Kidney epithelial cell (primary cell): ENCODE results near the gene USB1. TPM values are rescaled to one million over a fixed set of nuclear protein-coding genes. Genes with fewer than 3 reads are reported as not detected.

Experiments
- DNase-seq: peaks from one replicate; pipeline ENCODE4 v3.0.0-alpha.2; 2010; ENCODE audit warnings: low read depth
- H3K27me3 ChIP-seq: 2 replicates; pipeline ENCODE4 v1.6.0; 2011; ENCODE audit warnings: low read length; ENCODE audit not compliant: control insufficient read depth, insufficient read depth
- H3K36me3 ChIP-seq: 2 replicates; pipeline ENCODE4 v1.5.1; 2011; ENCODE audit warnings: low read length; ENCODE audit not compliant: control insufficient read depth, insufficient read depth
- H3K4me3 ChIP-seq: 2 replicates; pipeline ENCODE4 v1.5.1; 2011; ENCODE audit warnings: low read depth, mild to moderate bottlenecking, control low read depth, low read length
- total RNA-seq: library from RNA; depleted of rRNA; stranded (reverse); fragments of >200 nt; gene quantifications from 2 replicates; pipeline ENCODE4 v1.2.3, GENCODE V29; 2015
- TF ChIP-seq, protein P1 (sequence below): IDR thresholded peaks from 2 replicates; pipeline ENCODE4 v1.5.1; 2011; ENCODE audit warnings: mild to moderate bottlenecking, moderate library complexity, low read length, control low read depth, inconsistent platforms; ENCODE audit not compliant: insufficient read depth, poor library complexity, severe bottlenecking

USB1 gene
- total RNA-seq, 1 donor from 2014 or later: 50.2 TPM

DNA sequence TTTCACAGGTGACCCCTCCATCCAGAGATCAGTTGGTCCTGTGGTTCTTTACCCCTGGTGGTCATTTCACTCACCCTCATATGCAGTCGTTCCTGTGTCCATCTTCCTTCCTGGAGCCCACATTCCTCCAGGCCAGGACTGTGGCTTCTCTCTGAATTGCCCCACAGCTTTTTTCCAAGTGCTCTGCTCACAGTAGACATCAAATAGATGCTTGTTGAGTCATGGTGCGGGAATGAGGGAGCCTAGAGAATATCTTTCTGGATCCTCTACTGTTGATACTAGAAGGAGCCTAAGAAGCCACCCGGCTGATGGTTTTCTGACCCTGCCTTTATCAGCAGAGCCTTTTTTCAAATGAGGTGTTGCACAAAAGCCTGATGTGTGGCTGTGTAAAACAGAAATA, 10.4 kb downstream of the USB1 start:
- DNase-seq: no peak
- TF ChIP-seq, protein P1, sequence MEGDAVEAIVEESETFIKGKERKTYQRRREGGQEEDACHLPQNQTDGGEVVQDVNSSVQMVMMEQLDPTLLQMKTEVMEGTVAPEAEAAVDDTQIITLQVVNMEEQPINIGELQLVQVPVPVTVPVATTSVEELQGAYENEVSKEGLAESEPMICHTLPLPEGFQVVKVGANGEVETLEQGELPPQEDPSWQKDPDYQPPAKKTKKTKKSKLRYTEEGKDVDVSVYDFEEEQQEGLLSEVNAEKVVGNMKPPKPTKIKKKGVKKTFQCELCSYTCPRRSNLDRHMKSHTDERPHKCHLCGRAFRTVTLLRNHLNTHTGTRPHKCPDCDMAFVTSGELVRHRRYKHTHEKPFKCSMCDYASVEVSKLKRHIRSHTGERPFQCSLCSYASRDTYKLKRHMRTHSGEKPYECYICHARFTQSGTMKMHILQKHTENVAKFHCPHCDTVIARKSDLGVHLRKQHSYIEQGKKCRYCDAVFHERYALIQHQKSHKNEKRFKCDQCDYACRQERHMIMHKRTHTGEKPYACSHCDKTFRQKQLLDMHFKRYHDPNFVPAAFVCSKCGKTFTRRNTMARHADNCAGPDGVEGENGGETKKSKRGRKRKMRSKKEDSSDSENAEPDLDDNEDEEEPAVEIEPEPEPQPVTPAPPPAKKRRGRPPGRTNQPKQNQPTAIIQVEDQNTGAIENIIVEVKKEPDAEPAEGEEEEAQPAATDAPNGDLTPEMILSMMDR: no peak
- H3K4me3 ChIP-seq: no peak overlapping the region
- no peaks in the 10 kb centered on the region for H3K27me3 ChIP-seq
- H3K36me3 ChIP-seq: peaks cover 2% of the 10 kb centered on the region

DNA sequence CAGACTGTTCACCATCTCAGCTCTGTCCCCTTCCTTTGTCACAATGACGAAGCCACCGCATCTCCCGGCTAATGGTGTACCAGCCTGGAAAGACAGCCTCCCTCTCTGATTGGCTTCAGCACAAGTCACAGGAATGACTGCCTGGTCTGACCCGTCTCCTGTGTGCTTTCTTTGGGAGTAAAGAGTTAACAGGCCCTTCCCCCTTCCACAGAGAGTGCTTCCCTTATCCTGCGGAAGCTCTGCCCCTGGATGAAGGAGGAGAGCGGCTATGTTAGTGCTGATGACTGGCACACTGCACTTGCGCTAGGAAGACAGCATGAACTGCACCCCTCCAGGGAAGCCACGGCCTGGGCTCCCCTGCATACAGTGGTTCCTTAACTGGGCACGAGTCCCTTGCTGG, 11.3 kb downstream of the USB1 start:
- no peak for DNase-seq
- H3K36me3 ChIP-seq: peaks cover 2% of the 10 kb centered on the region

DNA sequence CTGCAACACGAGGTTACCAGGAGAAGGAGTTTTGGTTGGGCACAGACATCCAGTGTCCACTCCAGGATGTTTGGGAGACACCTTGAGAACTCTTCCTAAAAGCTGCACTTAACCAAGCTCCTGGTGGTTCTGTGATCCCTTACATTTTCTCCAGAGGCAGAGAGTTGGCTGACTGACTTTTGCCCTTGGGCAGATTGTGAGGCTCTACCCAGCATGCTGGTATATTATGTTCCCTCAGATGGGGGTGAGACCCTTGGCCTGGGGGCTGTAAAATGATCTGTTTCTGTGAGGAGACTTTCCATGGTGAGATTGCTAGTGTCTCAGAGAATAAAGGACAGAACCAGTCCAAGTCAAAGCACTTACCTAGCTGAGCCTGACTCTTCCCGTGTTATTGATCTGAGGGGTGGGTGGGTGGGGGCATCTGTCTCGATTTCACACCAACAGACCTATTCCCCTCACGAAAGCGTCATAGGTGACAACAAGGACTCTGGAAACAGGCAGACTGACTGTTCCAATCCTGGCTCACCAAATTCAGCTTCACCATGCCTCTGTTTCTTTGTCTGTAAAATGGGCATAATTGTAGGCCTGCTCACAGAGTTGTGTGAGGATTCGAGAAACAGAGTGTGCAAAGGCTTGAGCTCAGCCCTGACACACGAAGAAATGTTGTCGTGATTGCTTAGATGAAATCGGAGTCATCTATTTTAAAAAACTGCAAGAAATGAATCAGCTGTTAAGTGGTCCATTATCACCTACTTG, 12.2 kb downstream of the USB1 start:
- Histone ChIP-seq H3K27me3 (no peaks in the 10 kb centered on the region), H3K4me3 (no peak overlapping the region), H3K36me3 (peaks cover 2% of the 10 kb centered on the region)
- TF ChIP-seq, protein P1: no peak
- DNase-seq: no peak

More for the DNA sequence above, 11.3 kb downstream of the USB1 start:
- H3K4me3 ChIP-seq: no peak overlapping the region
- TF ChIP-seq, protein P1: no peak
- no peaks in the 10 kb centered on the region for H3K27me3 ChIP-seq

DNA sequence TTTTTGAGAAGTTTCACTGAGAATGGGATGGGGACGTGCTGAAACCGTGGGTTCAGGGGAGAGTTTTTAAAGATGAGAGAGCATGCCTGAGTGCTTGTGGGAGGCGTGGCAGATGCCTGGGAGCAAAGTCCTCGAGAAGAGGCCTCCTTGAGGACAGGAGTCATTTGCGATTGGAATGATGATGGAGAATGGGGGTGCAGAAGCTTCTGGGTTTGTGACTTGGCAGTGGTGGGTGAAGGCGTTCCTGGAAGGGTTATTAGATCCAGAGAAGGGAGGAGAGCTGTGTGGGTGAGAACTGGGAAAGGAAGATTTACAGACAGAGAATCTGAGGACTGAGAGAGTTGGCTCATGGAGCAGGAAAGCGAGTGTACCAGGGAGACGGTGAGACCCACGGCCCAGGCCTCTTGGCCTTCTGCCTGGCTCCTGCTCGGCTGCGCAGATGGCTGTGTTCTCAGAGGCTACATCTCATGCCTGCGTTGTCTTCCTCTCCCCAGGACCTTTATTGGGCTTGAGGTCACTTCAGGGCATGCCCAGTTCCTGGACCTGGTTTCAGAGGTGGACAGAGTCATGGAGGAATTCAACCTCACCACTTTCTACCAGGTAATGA, 15.7 kb downstream of the USB1 start:
- Histone ChIP-seq H3K36me3 (no peaks in the 10 kb centered on the region), H3K4me3 (no peak overlapping the region), H3K27me3 (no peaks in the 10 kb centered on the region)
- DNase-seq: no peak
- TF ChIP-seq, protein P1: no peak

DNA sequence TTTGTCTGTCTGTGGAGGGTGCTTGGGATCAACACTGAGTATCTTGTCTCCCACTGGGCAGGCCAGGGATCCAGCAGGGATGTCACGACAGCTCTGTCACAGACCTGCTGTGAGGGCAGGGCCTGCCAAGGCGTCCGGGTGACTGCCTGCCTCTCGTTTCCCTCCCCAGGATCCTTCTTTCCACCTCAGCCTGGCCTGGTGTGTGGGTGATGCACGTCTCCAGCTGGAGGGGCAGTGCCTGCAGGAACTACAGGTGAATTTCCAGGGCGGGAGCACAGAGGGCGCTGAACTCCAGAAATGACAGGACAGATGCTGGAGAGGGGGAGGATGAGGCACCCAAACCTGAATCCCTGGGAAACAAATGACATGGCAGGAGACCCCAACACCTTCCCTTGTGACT, 17.6 kb downstream of the USB1 start:
- TF ChIP-seq, protein P1: peak; percentile 2
- DNase-seq: no peak
- no peak overlapping the region for H3K4me3 ChIP-seq
- H3K36me3 ChIP-seq: no peaks in the 10 kb centered on the region
- no peaks in the 10 kb centered on the region for H3K27me3 ChIP-seq
